Subcutaneous abdominal adipose tissue (tissue), 5 donors: ENCODE results near the gene NRIP2.

Experiments
- H3K27ac ChIP-seq: one replicate; pipeline ENCODE4 v1.7.0; 2013; ENCODE audit warnings: low read depth, mild to moderate bottlenecking, inconsistent platforms, low read length, moderate library complexity
- H3K27me3 ChIP-seq, 5 donors: one replicate each; pipeline ENCODE4 v1.7.0; 2013; ENCODE audit warnings: low read length in 5 of 5, inconsistent platforms in 1 of 5; ENCODE audit not compliant: control insufficient read depth in 5 of 5, insufficient read depth in 4 of 5
- H3K36me3 ChIP-seq, 5 donors: one replicate each; pipeline ENCODE4 v1.7.0; 2013; ENCODE audit warnings: low read length in 5 of 5; ENCODE audit not compliant: control insufficient read depth in 5 of 5, insufficient read depth in 5 of 5
- H3K4me1 ChIP-seq, 5 donors: one replicate each; pipeline ENCODE4 v1.7.0; 2013; ENCODE audit warnings: low read length in 5 of 5, mild to moderate bottlenecking in 3 of 5, moderate library complexity in 1 of 5; ENCODE audit not compliant: control insufficient read depth in 5 of 5, insufficient read depth in 5 of 5
- H3K4me3 ChIP-seq, 5 donors: one replicate each; pipeline ENCODE4 v1.7.0; 2013; ENCODE audit warnings: low read length in 5 of 5, low read depth in 1 of 5
- H3K9ac ChIP-seq, 5 donors: one replicate each; pipeline ENCODE4 v1.7.0; 2013; ENCODE audit warnings: low read length in 5 of 5, mild to moderate bottlenecking in 4 of 5, moderate library complexity in 3 of 5
- H3K9me3 ChIP-seq, 5 donors: one replicate each; pipeline ENCODE4 v1.7.0; 2013; ENCODE audit warnings: low read length in 5 of 5; ENCODE audit not compliant: control insufficient read depth in 5 of 5
- donor health status: healthy.
- donor health status: healthy.
- donor health status: healthy.
- donor health status: healthy.
- donor health status: healthy.

The NRIP2 gene

DNA sequence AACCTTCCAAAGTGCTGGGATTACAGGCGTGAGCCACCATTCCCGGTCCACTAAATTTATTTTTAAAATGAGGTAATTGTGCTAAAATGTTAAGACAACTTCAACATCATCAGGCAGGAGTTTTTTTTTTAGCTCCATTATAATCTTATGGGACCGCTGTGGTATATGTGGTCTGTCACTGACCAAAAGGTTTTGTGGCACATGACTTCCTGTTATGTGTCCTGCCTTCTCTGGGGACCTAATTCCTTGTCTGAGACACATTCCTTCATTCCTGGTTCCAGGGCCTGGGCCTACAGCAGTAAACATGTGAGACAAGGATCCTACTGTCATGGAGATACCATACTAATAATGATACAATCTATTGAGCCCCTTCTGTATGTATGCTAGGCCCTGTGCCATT lies 17.1 kb upstream of the NRIP2 start:
- H3K27ac ChIP-seq, result no peak overlapping the region
- no peaks in the 10 kb centered on the region for H3K27me3 ChIP-seq
- no peaks in the 10 kb centered on the region for H3K9me3 ChIP-seq
- H3K9ac ChIP-seq, result no peak overlapping the region
- peaks cover 0 to 5% (median 2%) of the 10 kb centered on the region in 5 donors for H3K4me1 ChIP-seq
- H3K4me3 ChIP-seq, result no peak overlapping the region
- H3K36me3 ChIP-seq, result peaks cover 0 to 3% (median 3%) of the 10 kb centered on the region in 5 donors

DNA sequence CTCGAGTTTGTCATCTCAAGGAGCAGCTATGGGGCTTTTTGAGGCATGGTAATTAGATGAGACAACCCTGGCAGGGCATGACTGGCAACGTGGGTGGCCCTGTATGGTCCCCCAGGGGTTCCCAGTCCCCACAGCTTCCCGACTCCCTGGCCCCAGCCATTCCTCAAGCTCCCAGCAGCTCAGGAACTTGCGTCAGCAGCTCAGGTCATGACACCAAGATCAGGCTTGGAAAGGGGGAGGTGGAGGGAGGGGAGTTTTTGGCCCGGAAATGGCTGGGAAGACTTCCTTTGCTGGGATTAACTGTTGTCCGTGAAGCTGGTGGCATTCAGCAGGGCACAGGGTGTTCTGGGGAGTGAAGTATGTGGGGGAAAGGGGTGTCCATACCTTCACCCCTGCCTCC lies 10.4 kb upstream of the NRIP2 start:
- H3K4me1 ChIP-seq, result peaks cover 0 to 18% (median 3%) of the 10 kb centered on the region in 5 donors
- H3K27me3 ChIP-seq, result no peaks in the 10 kb centered on the region
- H3K27ac ChIP-seq, result no peak overlapping the region
- no peaks in the 10 kb centered on the region for H3K9me3 ChIP-seq
- no peak overlapping the region for H3K9ac ChIP-seq
- peaks cover 3 to 17% (median 11%) of the 10 kb centered on the region in 5 donors for H3K36me3 ChIP-seq
- no peak overlapping the region for H3K4me3 ChIP-seq

DNA sequence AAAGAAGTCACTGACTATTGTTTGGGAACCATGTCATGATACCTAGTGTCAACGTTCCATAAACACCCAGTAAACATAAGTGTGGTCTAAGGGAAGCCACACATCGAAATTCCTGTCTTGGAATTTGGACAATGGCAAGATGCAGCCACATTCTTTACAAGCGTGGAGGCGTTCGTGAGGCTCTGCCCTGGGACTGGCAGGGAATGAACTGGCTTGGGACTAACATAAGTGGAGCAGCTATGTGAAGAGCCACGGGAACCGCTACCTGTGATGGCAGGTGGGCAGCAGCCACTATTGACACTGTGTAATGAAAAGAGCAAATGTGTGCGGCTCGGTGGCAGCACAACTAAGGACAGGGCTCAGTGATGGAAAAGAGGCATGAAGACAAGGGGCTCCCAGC lies 10.0 kb upstream of the NRIP2 start:
- Histone ChIP-seq H3K27ac (no peak overlapping the region), H3K9ac (no peak overlapping the region), H3K9me3 (no peaks in the 10 kb centered on the region), H3K4me1 (peaks cover 0 to 18% (median 3%) of the 10 kb centered on the region in 5 donors), H3K27me3 (no peaks in the 10 kb centered on the region), H3K36me3 (peaks cover 3 to 19% (median 11%) of the 10 kb centered on the region in 5 donors), H3K4me3 (no peak overlapping the region)

DNA sequence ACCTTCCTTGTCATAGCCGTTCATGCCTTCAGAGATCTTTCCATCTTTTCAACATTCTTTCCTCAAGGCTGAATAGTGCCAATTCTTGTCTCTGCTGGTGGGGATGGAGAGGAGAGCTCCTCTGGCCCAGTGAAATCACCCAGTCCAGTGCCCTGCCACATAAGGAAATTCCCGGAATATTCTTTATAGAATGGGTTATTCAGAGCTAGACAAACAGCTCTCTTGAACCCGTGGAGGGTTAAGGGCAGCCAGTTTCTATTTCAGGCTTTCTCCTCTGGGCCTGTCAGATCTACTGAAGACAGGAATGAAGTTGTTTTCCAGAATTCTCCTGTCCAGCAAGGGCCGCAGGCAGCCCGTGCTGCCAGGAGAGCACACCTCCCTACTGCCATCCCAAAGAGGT lies 8.1 kb upstream of the NRIP2 start:
- peaks cover 0 to 14% (median 0%) of the 10 kb centered on the region in 5 donors for H3K4me1 ChIP-seq
- H3K36me3 ChIP-seq, result peaks cover 3 to 31% (median 16%) of the 10 kb centered on the region in 5 donors
- H3K27ac ChIP-seq, result no peak overlapping the region
- no peaks in the 10 kb centered on the region for H3K9me3 ChIP-seq
- H3K9ac ChIP-seq, result no peak overlapping the region
- H3K4me3 ChIP-seq, result no peak overlapping the region
- no peaks in the 10 kb centered on the region for H3K27me3 ChIP-seq

DNA sequence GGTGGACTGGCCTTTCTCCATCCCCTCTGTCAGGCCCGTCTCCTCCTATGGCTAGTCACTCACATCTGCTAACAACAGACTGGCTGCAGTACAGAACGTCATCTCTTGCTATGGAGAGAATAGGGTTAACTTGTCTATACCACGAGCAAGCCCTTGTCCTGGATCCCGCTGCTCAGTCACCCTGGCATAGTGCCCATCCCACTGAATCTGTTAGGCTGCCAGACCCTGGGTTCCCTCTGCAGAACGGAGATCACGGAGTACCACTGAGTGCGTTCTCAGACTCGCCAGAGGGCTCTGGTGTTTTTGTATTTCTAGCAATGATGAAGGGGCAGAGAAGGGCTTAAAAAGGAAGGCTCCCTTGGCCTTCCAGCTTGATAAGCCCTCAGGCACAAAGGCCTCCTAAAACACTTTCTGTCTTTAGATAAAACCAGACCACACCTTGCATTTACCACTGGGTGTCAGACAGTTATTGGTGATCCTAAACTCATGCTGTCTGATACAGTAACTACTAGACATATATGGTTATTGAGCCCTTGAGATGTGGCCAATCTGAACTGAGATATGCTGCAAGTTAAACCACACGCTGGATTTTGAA lies 6.3 kb upstream of the NRIP2 start:
- no peak overlapping the region for H3K27ac ChIP-seq
- peaks cover 0 to 36% (median 17%) of the 10 kb centered on the region in 5 donors for H3K36me3 ChIP-seq
- peaks cover 0 to 14% (median 0%) of the 10 kb centered on the region in 5 donors for H3K4me1 ChIP-seq
- H3K27me3 ChIP-seq, result peaks cover 0 to 2% (median 0%) of the 10 kb centered on the region in 5 donors
- no peak overlapping the region for H3K4me3 ChIP-seq
- H3K9ac ChIP-seq, result no peak overlapping the region
- H3K9me3 ChIP-seq, result no peaks in the 10 kb centered on the region

DNA sequence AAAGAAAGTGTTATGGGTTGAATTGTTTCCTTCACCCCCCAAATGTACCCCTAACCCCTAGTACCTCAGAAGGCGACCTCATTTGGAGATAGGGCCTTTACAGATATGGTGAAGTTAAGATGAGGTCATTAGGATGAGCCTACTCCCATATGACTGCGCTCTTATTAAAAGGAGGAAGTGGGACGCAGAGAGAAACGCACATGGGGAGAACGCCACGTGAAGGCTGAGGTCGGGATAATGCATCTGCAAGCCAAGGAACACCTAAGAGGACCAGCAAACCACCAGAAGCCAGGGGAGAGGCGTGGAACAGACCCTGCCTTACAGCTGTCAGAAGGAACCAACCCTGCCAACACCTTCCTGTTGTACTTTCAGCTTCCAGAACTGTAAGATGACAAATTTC lies 1.7 kb upstream of the NRIP2 start:
- peaks cover 0 to 14% (median 9%) of the 10 kb centered on the region in 5 donors for H3K4me1 ChIP-seq
- H3K9ac ChIP-seq, result no peak overlapping the region

DNA sequence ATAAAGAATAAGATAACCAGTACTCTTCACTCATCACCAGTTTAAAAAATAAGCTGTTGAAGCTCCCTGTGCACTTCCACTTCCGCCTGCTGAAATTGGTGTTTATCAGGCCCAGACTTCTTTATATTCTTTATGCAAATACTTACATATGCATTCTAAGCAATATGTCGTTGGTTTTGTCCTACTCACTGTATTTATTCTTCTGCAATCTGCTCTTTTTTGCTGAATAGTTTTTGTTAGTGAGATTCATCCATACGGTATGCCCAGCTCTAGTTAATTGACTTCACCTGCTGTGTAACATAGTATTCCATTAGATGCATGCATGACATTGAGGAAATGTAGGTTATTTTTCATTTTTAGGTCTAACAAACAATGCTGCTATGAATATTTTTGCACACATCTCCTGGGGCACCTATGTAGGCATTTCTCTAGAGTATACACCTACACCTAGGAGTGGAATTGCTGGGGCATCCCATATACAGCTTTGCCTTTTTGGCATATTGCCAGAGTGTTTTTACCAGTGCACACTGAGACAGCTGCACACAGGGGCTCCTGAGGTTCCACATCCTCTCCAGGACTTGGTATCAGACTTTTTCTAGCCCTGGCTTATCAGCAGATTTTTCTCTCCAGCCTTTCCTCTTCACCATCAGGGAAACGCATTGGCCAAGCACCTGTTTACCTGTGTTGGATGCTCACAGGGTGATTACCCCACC lies 1.0 kb upstream of the NRIP2 start:
- H3K27me3 ChIP-seq, result peaks cover 0 to 18% (median 9%) of the 10 kb centered on the region in 5 donors
- no peak overlapping the region for H3K9ac ChIP-seq
- H3K4me1 ChIP-seq, result peaks cover 0 to 14% (median 9%) of the 10 kb centered on the region in 5 donors
- H3K9me3 ChIP-seq, result no peaks in the 10 kb centered on the region
- H3K27ac ChIP-seq, result no peak overlapping the region
- H3K36me3 ChIP-seq, result peaks cover 0 to 35% (median 19%) of the 10 kb centered on the region in 5 donors
- H3K4me3 ChIP-seq, result no peak overlapping the region

More for the DNA sequence above, 1.7 kb upstream of the NRIP2 start:
- Histone ChIP-seq H3K27ac (no peak overlapping the region), H3K27me3 (peaks cover 0 to 18% (median 9%) of the 10 kb centered on the region in 5 donors), H3K4me3 (no peak overlapping the region), H3K9me3 (no peaks in the 10 kb centered on the region), H3K36me3 (peaks cover 0 to 34% (median 16%) of the 10 kb centered on the region in 5 donors)

DNA sequence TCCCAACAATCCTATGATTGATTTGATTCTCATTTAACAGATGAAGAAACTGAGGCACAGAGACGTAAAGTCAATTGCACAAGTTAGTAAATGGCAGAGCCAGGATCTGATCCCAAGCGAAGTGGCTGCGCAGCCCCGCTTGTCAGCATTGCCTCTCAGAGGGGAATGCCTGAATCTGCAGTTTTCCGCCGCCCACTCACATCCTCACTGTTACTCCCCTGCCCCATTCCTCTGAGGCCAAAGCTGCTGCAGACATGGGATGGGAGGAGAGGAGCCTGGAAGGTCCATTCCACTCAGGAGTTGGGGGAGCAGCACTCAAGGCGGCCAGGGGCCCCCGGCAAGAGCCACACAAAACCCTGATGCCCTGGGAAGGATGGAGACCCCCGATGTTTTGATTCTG lies 1.0 kb downstream of the NRIP2 start:
- Histone ChIP-seq H3K36me3 (peaks cover 3 to 44% (median 28%) of the 10 kb centered on the region in 5 donors), H3K27ac (no peak overlapping the region), H3K9me3 (no peaks in the 10 kb centered on the region), H3K9ac (no peak overlapping the region), H3K4me3 (no peak overlapping the region), H3K4me1 (peaks cover 0 to 14% (median 9%) of the 10 kb centered on the region in 5 donors), H3K27me3 (peaks cover 0 to 18% (median 9%) of the 10 kb centered on the region in 5 donors)

DNA sequence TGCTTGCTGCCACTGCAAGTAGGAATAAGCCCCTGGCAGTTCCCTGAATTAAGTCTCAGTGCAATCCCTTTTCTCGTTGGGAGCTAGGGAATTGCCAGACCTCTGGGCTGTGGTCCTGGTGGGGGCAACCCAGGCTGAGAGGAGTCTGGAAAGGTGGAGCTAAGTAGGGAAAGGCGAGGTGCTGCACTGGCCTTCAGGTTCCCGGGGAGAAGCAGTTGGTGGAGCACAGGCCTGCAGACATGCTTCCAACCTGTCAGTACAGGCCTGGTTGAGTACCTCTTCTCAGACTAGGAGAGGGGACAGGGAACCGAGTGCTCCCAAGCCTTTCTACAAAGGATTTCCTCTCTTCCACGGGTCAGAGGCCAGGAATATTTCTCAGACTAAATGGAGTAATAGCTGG lies 1.5 kb downstream of the NRIP2 start:
- Histone ChIP-seq H3K4me1 (peaks cover 0 to 14% (median 9%) of the 10 kb centered on the region in 5 donors), H3K4me3 (no peak overlapping the region), H3K9me3 (no peaks in the 10 kb centered on the region), H3K27me3 (peaks cover 0 to 18% (median 9%) of the 10 kb centered on the region in 5 donors), H3K9ac (no peak overlapping the region), H3K27ac (no peak overlapping the region), H3K36me3 (peaks cover 3 to 44% (median 26%) of the 10 kb centered on the region in 5 donors)

DNA sequence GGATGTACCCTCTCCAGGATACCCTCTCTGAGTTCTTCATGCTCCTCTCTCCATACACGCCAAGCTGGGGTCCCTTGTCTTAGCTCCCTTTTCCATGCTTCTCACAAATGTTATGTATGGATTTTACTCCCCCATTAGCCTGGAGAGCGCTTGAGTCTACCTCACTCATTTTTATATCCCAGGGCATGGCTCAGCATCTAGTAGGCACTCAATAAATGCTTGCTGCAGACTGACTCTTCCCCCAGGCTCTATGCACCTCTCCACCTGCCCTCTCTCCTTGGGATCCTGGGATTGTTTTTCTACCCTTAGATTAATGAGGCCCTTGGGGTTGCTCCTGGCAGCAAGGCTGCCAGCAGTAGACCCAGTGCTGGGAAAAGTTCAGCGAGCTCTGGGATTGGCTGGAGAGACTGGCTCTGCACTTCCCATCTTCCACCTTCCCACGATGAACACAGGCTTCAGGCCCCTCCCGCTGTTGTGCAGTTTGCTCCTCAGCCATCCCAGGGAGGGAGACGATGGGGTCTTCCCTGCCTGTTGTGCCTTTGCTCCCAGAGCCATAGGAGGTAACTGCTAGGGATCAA lies 2.2 kb downstream of the NRIP2 start:
- H3K27me3 ChIP-seq, result peaks cover 0 to 18% (median 9%) of the 10 kb centered on the region in 5 donors
- peaks cover 0 to 14% (median 9%) of the 10 kb centered on the region in 5 donors for H3K4me1 ChIP-seq
- no peak overlapping the region for H3K9ac ChIP-seq
- H3K9me3 ChIP-seq, result no peaks in the 10 kb centered on the region
- no peak overlapping the region for H3K27ac ChIP-seq
- H3K36me3 ChIP-seq, result peaks cover 3 to 44% (median 28%) of the 10 kb centered on the region in 5 donors
- H3K4me3 ChIP-seq, result no peak overlapping the region
